Measurements from ENCODE around the gene BMPR2.
A peak's percentile ranks its signal among the peaks of the same experiment; 100 is the strongest.
"Not testable (repeated sequence)": the region's sequence is repeated elsewhere in the genome, so short reads cannot be mapped to it uniquely, and the experiment has no call there.

BMPR2 gene

DNA sequence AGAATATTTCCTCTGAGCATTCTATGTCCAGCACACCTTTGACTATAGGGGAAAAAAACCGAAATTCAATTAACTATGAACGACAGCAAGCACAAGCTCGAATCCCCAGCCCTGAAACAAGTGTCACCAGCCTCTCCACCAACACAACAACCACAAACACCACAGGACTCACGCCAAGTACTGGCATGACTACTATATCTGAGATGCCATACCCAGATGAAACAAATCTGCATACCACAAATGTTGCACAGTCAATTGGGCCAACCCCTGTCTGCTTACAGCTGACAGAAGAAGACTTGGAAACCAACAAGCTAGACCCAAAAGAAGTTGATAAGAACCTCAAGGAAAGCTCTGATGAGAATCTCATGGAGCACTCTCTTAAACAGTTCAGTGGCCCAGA, 179.2 kb downstream of the BMPR2 start:
- DNase-seq (ENCODE audit: low read depth) = no peak
- no peak overlapping the region for H3K4me3 ChIP-seq (ENCODE audit: low read depth, low read length)
- TF ChIP-seq, protein P1, sequence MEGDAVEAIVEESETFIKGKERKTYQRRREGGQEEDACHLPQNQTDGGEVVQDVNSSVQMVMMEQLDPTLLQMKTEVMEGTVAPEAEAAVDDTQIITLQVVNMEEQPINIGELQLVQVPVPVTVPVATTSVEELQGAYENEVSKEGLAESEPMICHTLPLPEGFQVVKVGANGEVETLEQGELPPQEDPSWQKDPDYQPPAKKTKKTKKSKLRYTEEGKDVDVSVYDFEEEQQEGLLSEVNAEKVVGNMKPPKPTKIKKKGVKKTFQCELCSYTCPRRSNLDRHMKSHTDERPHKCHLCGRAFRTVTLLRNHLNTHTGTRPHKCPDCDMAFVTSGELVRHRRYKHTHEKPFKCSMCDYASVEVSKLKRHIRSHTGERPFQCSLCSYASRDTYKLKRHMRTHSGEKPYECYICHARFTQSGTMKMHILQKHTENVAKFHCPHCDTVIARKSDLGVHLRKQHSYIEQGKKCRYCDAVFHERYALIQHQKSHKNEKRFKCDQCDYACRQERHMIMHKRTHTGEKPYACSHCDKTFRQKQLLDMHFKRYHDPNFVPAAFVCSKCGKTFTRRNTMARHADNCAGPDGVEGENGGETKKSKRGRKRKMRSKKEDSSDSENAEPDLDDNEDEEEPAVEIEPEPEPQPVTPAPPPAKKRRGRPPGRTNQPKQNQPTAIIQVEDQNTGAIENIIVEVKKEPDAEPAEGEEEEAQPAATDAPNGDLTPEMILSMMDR (IDR thresholded peaks at IDR 0.05; ENCODE audit: control insufficient read depth, extremely low read depth, insufficient read depth) = no peak

DNA sequence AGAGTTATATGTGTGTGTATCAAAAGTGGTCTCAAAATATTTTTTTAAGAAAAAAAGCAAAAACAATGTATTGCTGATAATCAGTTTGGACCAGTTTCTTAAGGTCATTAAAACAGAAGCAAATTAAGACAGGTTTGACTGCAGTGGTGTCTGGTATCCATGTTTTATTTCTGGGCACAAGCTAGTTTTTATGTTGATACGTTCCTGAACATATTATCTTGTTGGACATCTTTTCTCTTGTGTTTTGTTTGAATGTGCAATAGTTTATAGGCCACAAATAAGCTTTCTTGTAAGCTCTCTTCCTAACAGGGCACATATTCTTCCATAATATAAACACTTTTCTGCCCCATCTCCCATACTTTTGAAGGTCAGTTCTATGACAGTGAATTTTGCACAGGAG, 184.1 kb downstream of the BMPR2 start:
- TF ChIP-seq, protein P1 (IDR thresholded peaks at IDR 0.05; ENCODE audit: control insufficient read depth, extremely low read depth, insufficient read depth) = no peak
- DNase-seq (ENCODE audit: low read depth) = peak; percentile 76
- no peak overlapping the region for H3K4me3 ChIP-seq (ENCODE audit: low read depth, low read length)

DNA sequence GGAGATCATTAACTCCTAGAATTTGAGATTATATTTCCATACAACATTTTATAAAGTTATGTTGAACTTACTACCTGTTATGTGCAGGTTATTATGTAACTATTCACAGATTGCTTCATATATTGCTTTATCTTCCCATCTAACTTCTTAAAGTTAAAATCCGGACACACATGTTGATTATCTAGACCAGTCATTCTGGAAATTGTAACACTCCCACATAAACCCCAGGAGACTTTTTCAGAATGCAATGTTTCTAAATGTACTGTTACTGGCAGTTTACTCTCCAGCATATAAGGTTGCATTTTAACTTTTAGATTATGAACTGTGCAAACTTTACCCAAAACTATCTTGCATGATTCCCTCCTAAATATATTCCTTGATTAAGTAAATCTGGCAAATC, 188.1 kb downstream of the BMPR2 start:
- TF ChIP-seq, protein P1 (IDR thresholded peaks at IDR 0.05; ENCODE audit: control insufficient read depth, extremely low read depth, insufficient read depth) = no peak
- H3K4me3 ChIP-seq (ENCODE audit: low read depth, low read length) = no peak overlapping the region
- DNase-seq (ENCODE audit: low read depth) = no peak

DNA sequence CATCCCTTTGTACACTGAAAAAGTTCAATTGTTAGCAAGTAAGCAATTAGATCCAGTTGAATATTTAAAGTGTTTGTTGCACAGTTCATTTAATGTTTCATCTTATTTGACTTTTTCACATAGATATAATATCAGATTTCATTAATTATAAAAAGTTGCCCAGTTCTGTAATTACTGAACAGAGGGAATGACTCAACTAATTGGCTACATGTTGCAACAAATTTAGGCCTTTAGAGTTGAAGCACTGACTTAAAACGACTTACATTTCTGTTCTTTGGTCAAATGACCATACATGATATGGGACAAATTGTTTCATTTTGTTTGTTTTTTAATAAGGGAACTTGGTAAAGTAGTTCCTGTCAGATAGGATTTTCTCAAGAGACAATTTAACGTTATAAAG, 190.2 kb downstream of the BMPR2 start:
- H3K4me3 ChIP-seq (ENCODE audit: low read depth, low read length) = no peak overlapping the region
- DNase-seq (ENCODE audit: low read depth) = no peak
- TF ChIP-seq, protein P1 (IDR thresholded peaks at IDR 0.05; ENCODE audit: control insufficient read depth, extremely low read depth, insufficient read depth) = no peak

DNA sequence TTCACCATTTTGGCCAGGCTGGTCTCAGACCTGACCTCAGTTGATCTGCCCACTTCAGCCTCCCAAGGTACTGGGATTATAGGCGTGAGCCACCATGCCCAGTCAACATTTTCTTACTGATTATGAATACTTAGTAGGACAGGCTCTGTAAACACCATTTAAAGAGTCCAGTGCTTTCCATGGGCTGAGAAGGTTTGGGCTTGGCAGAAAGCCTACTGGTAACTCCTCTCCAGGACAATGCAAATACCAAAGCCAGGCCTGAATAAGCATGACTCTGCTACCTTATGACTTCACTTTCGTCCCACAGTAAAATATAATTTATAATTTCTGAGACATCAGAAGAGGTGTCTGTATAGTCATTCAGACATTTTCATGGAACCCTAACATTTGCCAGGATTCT, 198.4 kb downstream of the BMPR2 start:
- TF ChIP-seq, protein P1 (IDR thresholded peaks at IDR 0.05; ENCODE audit: control insufficient read depth, extremely low read depth, insufficient read depth) = no peak
- no peak overlapping the region for H3K4me3 ChIP-seq (ENCODE audit: low read depth, low read length)
- DNase-seq (ENCODE audit: low read depth) = no peak

DNA sequence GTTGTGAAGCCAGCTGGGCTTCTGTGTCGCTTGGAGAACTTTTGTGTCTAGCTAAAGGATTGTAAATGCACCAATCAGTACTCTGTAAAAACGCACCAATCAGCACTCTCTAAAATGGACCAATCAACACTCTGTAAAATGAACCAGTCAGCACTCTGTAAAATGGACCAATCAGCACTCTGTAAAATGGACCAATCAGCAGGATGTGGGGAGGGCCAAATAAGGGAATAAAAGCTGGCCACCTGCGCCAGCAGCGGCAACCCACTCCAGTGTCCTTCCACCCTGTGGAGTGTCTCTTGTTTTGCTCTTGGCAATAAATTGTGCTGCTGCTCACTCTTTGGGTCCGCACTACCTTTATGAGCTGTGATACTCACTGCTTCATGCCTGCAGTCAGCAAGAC, 199.1 kb downstream of the BMPR2 start:
- H3K4me3 ChIP-seq (ENCODE audit: low read depth, low read length); DNase-seq (ENCODE audit: low read depth): not testable (repeated sequence)

DNA sequence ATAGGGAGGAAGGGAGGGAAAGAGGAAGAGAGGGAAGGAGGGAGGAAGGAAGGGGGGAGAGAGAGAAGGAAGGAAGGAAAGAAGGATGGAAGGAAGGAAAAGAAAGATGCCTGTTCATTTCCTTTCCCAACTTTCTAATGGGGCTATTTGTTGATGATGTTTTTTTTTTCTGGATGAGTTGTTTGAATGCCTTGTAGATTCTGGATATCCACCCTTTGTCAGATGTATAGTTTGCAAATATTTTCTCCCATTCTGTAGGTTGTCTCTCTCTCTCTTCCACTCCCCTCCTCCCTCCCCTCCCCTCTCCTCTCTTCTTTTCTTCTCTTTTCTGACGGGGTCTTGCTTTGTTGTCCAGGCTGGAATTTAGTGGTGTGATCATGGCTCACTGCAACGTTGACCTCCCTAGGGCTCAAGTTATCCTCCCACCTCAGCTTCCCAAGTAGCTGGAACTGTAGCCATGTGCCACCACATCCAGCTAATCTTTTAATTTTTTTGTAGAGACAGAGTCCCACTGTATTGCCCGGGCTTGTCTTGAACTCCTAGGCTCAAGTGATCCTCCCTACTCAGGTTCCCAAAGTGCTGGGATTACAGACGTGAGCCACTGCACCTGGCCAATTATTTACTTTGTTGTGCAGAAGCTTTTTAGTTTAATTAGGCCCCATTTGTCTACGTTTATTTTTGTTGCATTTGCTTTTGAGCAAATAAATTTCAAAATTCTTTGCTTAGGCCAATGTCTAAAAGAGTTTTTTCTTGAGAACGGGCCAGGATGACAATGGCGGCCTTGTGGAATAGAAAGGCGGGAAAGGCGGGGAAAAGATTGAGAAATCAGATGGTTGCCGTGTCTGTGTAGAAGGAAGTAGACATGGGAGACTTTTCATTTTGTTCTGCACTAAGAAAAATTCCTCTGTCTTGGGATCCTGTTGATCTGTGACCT, 201.4 kb downstream of the BMPR2 start:
- H3K4me3 ChIP-seq (ENCODE audit: low read depth, low read length) = no peak overlapping the region
- no peak for DNase-seq (ENCODE audit: low read depth)
- TF ChIP-seq, protein P1 (IDR thresholded peaks at IDR 0.05; ENCODE audit: control insufficient read depth, extremely low read depth, insufficient read depth) = no peak

DNA sequence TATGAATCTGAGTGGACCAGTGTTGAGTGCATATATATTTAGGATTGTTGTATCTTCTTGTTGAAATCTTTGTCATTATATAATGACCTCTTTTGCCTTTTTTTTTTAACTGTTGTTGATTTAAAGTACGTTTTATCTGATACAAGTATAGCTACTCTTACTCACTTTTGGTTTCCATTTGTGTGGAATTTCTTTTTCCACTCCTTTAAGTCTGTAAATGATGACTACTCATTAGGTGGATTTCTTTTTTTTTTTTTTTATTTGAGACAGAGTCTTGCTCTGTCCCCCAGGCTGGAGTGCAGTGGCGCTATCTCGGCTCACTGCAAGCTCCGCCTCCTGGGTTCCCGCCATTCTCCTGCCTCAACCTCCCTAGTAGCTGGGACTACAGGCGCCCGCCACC, 206.7 kb downstream of the BMPR2 start:
- H3K4me3 ChIP-seq (ENCODE audit: low read depth, low read length); DNase-seq (ENCODE audit: low read depth): not testable (repeated sequence)
